Measurements from ENCODE around the gene P2RX4. TPM values are rescaled to one million over a fixed set of nuclear protein-coding genes. Genes with fewer than 3 reads are reported as not detected.

P2RX4 gene
- total and polyA plus RNA-seq, 9 of the 15 experiments (the other 6 are each of a cell fraction or from before 2014, with no cell fraction given), result 6.6 to 21.5 (median 11.7) TPM

GRCh38 chr12:121209624-121210572, at the start of gene P2RX4 (continued):
- TF ChIP-seq ZNF449 (CRISPR knock-in tag; IDR thresholded peaks at IDR 0.05) (no peak), RBM34 (IDR thresholded peaks at IDR 0.05; ENCODE audit: borderline replicate concordance, insufficient read depth, low read length) (no peak), NFXL1 (CRISPR knock-in tag; IDR thresholded peaks at IDR 0.05) (no peak), ZBTB11 (CRISPR knock-in tag; IDR thresholded peaks at IDR 0.05) (peak in 1 of 3 experiments; percentile 62; a peak in 2 of 6 replicates), ZNF592 (IDR thresholded peaks at IDR 0.05) (peak; percentile 14), OTX1 (CRISPR knock-in tag; IDR thresholded peaks at IDR 0.05) (no peak), STAG1 (CRISPR knock-in tag; IDR thresholded peaks at IDR 0.05; ENCODE audit: borderline replicate concordance) (peak; percentile 29), ZNF384 (IDR thresholded peaks at IDR 0.05; ENCODE audit: low read depth, low read length) (peak; percentile 89), CBX1 (IDR thresholded peaks at IDR 0.05; ENCODE audit: low read depth) (peak; percentile 86), PURB (CRISPR knock-in tag; IDR thresholded peaks at IDR 0.05; ENCODE audit: low read depth) (no peak), ZBTB7A (IDR thresholded peaks at IDR 0.05; ENCODE audit: borderline replicate concordance, control insufficient read depth, low read depth, low read length) (peak; percentile 97), SRSF9 (IDR thresholded peaks at IDR 0.05; ENCODE audit: borderline replicate concordance, low read depth, low read length) (no peak)
- TF ChIP-seq, protein P1, sequence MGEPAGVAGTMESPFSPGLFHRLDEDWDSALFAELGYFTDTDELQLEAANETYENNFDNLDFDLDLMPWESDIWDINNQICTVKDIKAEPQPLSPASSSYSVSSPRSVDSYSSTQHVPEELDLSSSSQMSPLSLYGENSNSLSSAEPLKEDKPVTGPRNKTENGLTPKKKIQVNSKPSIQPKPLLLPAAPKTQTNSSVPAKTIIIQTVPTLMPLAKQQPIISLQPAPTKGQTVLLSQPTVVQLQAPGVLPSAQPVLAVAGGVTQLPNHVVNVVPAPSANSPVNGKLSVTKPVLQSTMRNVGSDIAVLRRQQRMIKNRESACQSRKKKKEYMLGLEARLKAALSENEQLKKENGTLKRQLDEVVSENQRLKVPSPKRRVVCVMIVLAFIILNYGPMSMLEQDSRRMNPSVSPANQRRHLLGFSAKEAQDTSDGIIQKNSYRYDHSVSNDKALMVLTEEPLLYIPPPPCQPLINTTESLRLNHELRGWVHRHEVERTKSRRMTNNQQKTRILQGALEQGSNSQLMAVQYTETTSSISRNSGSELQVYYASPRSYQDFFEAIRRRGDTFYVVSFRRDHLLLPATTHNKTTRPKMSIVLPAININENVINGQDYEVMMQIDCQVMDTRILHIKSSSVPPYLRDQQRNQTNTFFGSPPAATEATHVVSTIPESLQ (CRISPR knock-in tag; IDR thresholded peaks at IDR 0.05), result no peak
